HG02970 (cell line): Measurements from ENCODE around the gene LRMDA.

Source experiments
- ATAC-seq: cut with Tn5 transposase; IDR thresholded peaks from one replicate; pipeline ENCODE4 v1.9.1; 2021; ENCODE audit warnings: mild to moderate bottlenecking, moderate library complexity, moderate number of reproducible peaks; ENCODE audit not compliant: unreplicated experiment, low FRiP score

Gene LRMDA

GRCh38 chr10:75839020-75839419, 407.6 kb downstream of the LRMDA start:
- ATAC-seq: no peak

DNA sequence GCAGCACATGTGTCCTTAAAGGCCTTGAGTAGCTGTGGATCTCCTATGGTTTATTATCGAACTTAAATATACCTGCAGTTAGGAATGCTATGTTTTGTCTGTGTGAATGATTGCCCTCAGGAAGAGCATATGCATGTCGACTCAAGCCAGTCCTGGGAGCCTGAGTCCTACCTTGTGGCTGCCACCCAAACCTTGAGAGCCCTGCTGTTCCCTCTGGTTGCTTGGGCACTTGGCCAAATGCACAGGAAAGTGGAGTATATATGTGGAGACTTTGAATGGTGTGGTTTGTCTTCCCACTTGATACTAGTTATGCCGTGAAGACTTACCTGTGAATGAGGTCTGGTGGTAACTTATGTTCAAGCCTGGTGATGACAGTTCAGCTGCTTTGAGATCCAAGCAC, 409.8 kb downstream of the LRMDA start:
- no peak for ATAC-seq

DNA sequence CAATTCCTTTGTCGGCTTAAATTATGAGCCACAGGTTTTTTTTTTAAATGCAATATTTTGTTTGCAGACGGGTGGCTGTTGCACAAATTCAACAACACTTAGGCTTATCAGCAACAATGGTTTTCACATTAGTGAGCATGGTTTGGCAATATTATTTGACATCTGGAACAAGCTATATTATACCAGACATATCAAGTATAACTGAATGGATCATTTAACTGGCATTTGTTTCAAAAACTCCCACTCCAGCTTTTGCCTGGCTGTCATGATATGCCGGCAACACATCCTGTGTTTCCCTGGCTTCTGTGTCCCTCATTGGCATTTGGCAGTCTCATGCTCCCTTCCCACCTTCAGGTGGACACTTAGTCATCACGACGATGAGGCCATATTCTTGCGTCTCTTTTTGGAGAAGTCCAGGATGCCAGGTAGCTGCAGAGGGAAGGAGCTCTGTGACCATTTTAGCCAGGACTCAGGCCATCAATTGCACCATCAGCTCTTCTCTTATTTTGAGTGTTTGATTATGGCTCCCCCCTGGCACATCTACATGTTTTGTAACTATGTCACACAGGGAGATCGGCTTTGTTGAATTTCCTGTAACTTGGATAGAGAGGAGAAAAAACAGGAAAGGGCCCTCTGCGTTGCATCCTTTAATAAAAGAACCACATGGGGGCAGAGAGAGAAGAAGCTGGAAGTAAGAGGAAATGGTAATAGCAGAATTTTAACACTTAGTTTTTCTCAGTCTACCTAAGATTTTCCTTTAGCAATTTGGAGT, 413.9 kb downstream of the LRMDA start:
- no peak for ATAC-seq

GRCh38 chr10:75847477-75847876, 416.1 kb downstream of the LRMDA start:
- ATAC-seq: no peak

GRCh38 chr10:75851580-75852345, 420.3 kb downstream of the LRMDA start:
- no peak for ATAC-seq

DNA sequence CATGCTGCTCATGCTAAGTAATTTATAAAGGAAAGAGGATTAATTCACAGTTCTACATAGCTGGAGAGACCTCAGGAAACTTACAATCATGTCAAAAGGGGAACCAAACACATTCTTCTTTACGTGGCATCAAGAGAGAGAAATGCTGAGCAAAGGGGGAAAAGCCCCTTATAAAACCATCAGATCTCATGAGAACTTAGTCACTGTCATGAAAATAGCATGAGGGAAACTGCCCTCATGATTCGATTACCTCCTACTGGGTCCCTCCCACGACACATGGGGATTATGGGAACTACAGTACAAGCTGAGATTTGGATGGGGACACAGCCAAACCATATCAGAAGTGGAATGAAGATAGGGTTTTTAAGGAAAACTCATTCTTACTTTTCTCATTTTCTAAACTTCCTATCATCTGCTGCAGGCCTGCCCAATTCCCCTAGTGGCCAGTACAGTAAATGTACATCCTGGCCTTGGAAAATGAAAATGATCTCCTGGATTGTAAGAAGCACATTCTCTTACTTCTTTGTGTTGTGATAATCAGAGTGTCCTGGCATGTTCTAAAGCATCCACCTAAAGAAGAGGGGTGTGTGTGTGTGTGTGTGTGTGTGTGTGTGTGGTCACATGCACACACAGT, 421.5 kb downstream of the LRMDA start:
- ATAC-seq: no peak

DNA sequence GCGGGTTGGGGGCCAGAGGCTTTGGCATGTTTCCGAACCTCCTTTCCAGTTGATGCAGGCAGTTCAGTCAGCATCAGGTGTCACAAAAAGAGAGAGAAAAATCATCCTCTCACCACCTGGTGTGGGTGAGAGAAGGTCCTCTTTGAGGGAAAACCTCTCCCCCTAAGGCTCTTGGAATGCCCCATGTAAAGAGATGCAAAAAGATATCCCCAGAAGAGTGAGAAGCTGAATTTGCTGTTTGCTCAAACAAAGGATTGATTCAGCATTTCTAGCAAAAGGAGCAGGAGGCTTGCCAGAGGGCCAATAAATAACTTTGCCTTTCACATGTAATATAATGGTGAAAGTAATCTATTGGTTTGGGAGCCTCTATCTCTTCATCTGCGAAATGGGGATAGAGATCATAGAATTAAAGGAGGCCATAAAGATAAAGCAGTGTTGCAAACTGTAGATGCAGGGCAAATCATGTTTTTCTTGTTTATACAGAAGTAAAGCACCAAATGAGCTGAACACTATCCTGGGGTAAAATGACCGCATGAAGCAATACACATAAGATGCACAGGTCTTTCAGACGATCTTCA, 425.9 kb downstream of the LRMDA start:
- no peak for ATAC-seq

DNA sequence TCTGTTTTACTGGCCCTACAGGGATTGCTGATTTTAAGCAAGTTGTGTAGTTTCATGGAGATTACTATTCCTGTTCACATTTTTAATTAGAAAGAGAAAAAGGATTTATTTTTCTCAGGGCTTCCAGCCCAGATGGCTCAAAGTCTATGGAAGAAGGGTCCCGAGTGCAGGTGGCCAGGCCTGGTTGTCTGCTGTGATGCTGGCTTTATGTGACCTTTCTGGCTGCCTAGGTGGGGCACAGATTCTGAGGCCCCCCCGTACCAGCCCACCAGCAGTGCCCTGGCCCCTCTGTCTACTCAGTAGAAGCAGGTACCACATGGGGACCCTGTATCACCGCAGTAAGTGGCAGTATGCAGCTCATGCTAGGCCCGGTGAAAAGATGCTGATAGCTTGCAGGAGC, 426.5 kb downstream of the LRMDA start:
- no peak for ATAC-seq

DNA sequence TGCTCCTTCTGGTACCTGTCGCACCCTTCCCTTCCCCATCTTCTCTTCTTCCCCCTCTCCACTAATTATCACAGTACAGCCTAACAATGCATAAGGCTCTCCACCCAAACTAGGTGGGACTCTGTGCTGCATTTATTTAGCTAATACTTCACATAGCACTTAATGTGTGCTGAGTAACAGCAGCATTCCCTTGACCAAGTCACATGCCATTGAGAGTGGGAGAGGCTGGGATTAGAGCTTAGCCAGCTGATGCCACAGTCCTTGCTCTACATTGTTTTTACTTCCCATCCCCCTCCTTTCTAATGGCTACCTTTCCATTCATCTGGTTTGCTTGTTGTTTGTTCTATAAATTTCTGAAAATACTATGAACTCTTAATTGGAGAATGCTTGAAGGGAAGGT, 426.9 kb downstream of the LRMDA start:
- no peak for ATAC-seq

DNA sequence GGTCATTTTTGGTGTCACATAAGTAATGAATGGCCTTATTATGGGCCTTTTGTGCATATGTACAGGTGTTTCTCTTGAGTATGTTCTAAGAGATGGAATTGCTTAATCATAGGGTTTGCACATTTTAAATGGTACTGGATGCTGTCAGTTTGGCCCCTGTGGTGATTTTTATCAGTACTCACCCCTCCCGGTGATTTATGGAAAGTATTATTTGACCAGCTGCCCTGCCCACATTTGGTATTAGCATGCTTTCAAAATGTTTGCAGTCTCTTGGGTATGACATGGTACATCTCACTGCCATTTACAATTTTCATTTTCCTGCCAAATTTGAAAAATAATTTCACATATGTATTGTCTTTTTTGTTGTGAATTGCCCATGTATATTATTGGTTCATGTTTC, 427.7 kb downstream of the LRMDA start:
- no peak for ATAC-seq

DNA sequence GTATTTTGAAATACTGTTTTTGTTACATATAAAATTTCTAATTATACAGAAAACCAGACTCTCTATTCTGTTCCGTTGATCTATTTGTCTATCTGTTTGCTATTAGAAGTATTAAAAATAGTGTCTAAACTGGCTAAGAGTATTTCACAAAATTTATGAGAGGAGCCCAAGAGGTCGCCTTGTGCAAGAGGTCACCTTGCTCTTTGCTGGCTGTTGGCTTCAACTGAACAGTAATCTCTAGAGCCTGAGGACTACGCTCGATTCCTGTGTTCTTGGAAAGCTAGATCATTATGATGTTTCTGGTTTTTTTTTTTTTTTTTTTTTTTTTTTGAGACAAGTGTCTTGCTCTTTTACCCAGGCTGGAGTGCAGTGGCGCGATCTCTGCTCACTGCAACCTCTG, 428.6 kb downstream of the LRMDA start:
- ATAC-seq: no peak

GRCh38 chr10:75861582-75861981, 430.2 kb downstream of the LRMDA start:
- ATAC-seq: no peak

GRCh38 chr10:75862935-75863334, 431.5 kb downstream of the LRMDA start:
- ATAC-seq: no peak

DNA sequence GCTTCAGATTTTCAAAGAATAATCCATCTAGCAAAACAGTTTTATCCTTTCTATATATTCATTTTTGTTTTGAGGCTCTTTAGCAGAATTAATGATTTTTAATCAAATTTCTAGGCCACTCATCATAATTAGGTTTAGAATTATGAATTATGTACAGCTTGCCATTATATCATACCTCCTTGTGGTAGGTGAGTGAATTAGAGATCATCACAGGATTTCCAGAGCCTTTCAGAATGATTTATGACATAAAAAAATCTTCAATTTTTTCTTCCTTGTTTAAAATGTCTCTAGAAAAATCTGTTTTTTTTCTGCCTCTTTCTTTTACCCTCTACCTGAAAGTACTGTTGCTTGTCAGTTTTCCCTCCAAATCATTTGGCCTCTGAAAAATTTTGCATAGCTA, 433.3 kb downstream of the LRMDA start:
- no peak for ATAC-seq

GRCh38 chr10:75865413-75866299, 434.2 kb downstream of the LRMDA start:
- ATAC-seq: no peak

- ATAC-seq: no peak
Observed at GRCh38 chr10:75866300-75866625, 434.8 kb downstream of the LRMDA start.

- ATAC-seq: no peak
Observed at GRCh38 chr10:75866731-75867130, 435.3 kb downstream of the LRMDA start.

- ATAC-seq: no peak
Observed at GRCh38 chr10:75868574-75868973, 437.1 kb downstream of the LRMDA start.

DNA sequence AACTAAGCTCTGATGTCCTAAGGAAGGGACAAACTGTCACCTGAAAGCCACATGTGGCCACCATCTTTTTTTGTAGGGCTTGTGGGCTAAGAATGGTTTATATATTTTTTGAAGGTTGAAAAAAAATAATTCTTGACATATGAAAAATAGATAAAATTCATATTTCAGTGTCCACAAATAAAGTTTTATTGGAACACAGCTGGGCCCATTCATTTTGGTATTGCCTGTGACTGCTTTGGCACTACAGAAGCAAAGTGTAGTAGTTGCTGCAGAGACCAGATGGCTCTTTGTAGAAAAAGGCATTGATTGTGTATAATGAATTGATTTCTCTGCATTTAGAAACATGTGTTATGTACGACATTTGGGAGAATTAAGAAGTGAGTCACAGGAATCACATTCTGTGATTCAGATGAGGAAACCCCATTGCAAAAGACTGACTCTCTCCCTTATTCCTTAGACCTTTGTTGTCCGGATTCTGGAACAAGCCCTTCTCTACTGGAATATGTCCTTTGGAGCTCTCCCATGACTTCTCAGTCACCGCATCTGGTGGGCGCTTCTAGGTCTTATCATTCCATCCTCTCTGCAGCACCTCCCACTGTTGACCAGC, 438.7 kb downstream of the LRMDA start:
- no peak for ATAC-seq

DNA sequence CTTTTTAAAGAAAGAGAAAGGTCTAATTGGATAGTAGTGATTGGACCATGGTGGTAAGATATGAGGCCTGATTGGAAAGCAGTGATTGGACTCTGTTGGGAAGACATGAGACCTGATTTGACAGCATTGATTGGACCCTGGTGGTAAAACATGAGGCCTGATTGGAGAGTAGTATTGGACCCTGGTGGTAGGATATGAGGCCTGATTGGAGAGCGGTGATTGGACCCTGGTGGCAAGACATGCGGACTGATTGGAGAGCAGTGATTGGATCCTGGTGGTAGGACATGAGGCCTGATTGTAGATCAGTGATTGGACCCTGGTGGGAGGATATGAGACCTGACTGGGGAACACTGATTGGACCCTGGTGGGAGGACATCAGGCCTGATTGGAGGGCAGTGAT, 444.3 kb downstream of the LRMDA start:
- ATAC-seq: no peak
